Measurements from ENCODE around the gene MBD1.

MBD1 gene

GRCh38 chr18:50281972-50282520, 723 bp upstream of the MBD1 start:
- Histone ChIP-seq H3K27ac (ENCODE audit: low read depth, low read length) (peak overlapping the region; percentile 88), H3K36me3 (ENCODE audit: insufficient read depth, low read length) (peaks cover 65% of the 10 kb centered on the region)
- WGBS, result 42% methylated on average over 35 of the region's 35 CpGs

GRCh38 chr18:50280707-50281294, 522 bp downstream of the MBD1 start:
- H3K9ac ChIP-seq (ENCODE audit: low read depth, low read length), result peak overlapping the region; percentile 82
- WGBS, result 3% methylated on average over 16 of the region's 16 CpGs
- H3K4me3 ChIP-seq (ENCODE audit: low read length), result peak overlapping the region; percentile 97
- no peaks in the 10 kb centered on the region; the same call in 1 of the 2 replicates for H3K4me1 ChIP-seq (ENCODE audit: insufficient read depth, low read length)
- no peaks in the 10 kb centered on the region for H3K27me3 ChIP-seq (ENCODE audit: insufficient read depth, low read length)
- H3K27ac ChIP-seq (ENCODE audit: low read depth, low read length), result peak overlapping the region; percentile 88
- no peaks in the 10 kb centered on the region for H3K9me3 ChIP-seq (ENCODE audit: insufficient read depth, low read depth, low read length)
- peaks cover 76% of the 10 kb centered on the region for H3K36me3 ChIP-seq (ENCODE audit: insufficient read depth, low read length)

More at GRCh38 chr18:50281972-50282520, 723 bp upstream of the MBD1 start:
- Histone ChIP-seq H3K9me3 (ENCODE audit: insufficient read depth, low read depth, low read length) (no peaks in the 10 kb centered on the region), H3K4me1 (ENCODE audit: insufficient read depth, low read length) (no peaks in the 10 kb centered on the region; the same call in 1 of the 2 replicates), H3K9ac (ENCODE audit: low read depth, low read length) (peak overlapping the region; percentile 82), H3K4me3 (ENCODE audit: low read length) (peak overlapping the region; percentile 97), H3K27me3 (ENCODE audit: insufficient read depth, low read length) (no peaks in the 10 kb centered on the region)

- Histone ChIP-seq H3K4me3 (ENCODE audit: low read length) (0 out of 2 replicates have a peak overlapping the region, but pooled peaks have one; percentile 97), H3K9me3 (ENCODE audit: insufficient read depth, low read depth, low read length) (no peaks in the 10 kb centered on the region), H3K27me3 (ENCODE audit: insufficient read depth, low read length) (no peaks in the 10 kb centered on the region), H3K36me3 (ENCODE audit: insufficient read depth, low read length) (peaks cover 76% of the 10 kb centered on the region), H3K9ac (ENCODE audit: low read depth, low read length) (no peak overlapping the region), H3K27ac (ENCODE audit: low read depth, low read length) (no peak overlapping the region), H3K4me1 (ENCODE audit: insufficient read depth, low read length) (no peaks in the 10 kb centered on the region; the same call in 1 of the 2 replicates)
- 95% methylated on average over 7 of the region's 7 CpGs for whole genome bisulfite sequencing
Observed at GRCh38 chr18:50279752-50280151, 1.6 kb downstream of the MBD1 start.

GRCh38 chr18:50277942-50278341, 3.4 kb downstream of the MBD1 start:
- Histone ChIP-seq H3K9ac (ENCODE audit: low read depth, low read length) (no peak overlapping the region), H3K36me3 (ENCODE audit: insufficient read depth, low read length) (peaks cover 76% of the 10 kb centered on the region), H3K4me3 (ENCODE audit: low read length) (no peak overlapping the region), H3K27me3 (ENCODE audit: insufficient read depth, low read length) (no peaks in the 10 kb centered on the region), H3K27ac (ENCODE audit: low read depth, low read length) (no peak overlapping the region), H3K9me3 (ENCODE audit: insufficient read depth, low read depth, low read length) (no peaks in the 10 kb centered on the region), H3K4me1 (ENCODE audit: insufficient read depth, low read length) (no peaks in the 10 kb centered on the region; the same call in 1 of the 2 replicates)
- 86% methylated on average over 4 of the region's 6 CpGs for WGBS

DNA sequence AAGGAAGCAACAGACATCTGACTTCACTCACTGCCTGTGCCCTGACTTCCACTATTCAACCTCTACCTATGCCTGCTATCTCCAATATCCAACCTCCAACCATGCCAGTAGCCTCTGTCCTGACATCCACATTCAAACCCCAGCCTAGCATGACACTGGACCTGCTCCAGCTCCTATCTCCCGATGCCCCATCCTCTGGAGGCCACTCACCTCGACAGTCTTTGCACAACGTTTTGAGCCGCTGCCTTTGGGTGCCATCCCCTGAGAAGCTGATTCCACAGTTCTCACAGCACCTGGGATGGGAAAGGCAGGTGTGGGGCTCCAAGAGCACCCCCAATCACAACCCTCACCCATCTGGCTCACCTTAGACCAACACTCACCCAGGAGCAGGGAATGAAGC, 4.9 kb downstream of the MBD1 start:
- Histone ChIP-seq H3K36me3 (ENCODE audit: insufficient read depth, low read length) (peaks cover 83% of the 10 kb centered on the region), H3K27me3 (ENCODE audit: insufficient read depth, low read length) (no peaks in the 10 kb centered on the region), H3K4me1 (ENCODE audit: insufficient read depth, low read length) (no peaks in the 10 kb centered on the region; the same call in 1 of the 2 replicates), H3K9me3 (ENCODE audit: insufficient read depth, low read depth, low read length) (no peaks in the 10 kb centered on the region), H3K27ac (ENCODE audit: low read depth, low read length) (no peak overlapping the region), H3K4me3 (ENCODE audit: low read length) (no peak overlapping the region), H3K9ac (ENCODE audit: low read depth, low read length) (no peak overlapping the region)
- 98% methylated on average over 4 of the region's 4 CpGs for WGBS

DNA sequence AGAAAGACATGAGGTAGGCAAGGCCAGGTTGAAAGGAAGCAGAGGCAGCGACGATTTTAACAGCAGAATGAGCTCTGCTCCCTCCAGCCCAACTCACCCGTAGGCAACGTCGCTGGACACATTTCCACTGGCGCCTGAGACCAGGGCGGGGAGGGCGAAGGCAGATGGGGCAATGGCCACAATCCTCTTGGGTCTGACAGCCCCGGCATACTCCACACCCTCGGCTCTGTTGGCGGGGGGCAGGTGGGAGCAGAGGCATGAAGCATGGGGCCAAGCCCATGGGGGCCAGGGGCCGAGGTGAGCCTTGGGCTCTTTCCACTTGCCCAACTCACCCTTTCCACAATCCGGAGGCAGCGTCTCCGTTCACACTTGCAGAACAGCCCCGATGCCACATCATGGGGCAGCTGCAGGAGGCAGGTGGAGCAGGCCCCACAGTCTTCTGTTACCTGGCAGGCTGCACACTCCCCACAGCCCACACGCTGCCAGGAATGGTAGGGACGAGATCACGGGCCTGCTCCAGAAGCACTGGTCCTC, 5.8 kb downstream of the MBD1 start:
- Histone ChIP-seq H3K9ac (ENCODE audit: low read depth, low read length) (no peak overlapping the region), H3K4me1 (ENCODE audit: insufficient read depth, low read length) (no peaks in the 10 kb centered on the region; the same call in 1 of the 2 replicates), H3K27ac (ENCODE audit: low read depth, low read length) (no peak overlapping the region), H3K27me3 (ENCODE audit: insufficient read depth, low read length) (no peaks in the 10 kb centered on the region), H3K36me3 (ENCODE audit: insufficient read depth, low read length) (peaks cover 91% of the 10 kb centered on the region), H3K9me3 (ENCODE audit: insufficient read depth, low read depth, low read length) (no peaks in the 10 kb centered on the region), H3K4me3 (ENCODE audit: low read length) (no peak overlapping the region)
- 97% methylated on average over 19 of the region's 19 CpGs for WGBS

DNA sequence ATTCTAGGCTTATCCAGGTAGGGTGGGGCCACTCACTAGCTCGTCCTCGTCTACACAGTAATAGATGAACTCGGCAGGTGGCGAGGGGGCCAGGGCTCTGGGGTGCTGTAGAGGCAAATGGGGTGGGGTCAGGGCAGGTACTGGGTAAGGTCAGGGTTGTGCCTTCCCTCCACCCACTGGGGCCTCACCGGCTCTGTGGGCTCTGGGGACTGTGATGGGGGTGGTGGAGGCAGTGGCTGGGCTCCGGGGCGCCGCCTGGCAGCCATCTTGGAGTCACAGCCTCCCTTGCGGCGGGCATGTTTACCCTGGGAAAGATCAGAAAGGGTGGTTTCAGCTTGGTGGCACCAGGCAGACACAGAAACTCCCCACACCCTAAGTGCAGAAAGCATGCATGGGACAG, 6.4 kb downstream of the MBD1 start:
- Histone ChIP-seq H3K36me3 (ENCODE audit: insufficient read depth, low read length) (peaks cover 97% of the 10 kb centered on the region), H3K9ac (ENCODE audit: low read depth, low read length) (no peak overlapping the region), H3K27ac (ENCODE audit: low read depth, low read length) (no peak overlapping the region), H3K27me3 (ENCODE audit: insufficient read depth, low read length) (no peaks in the 10 kb centered on the region), H3K9me3 (ENCODE audit: insufficient read depth, low read depth, low read length) (no peaks in the 10 kb centered on the region), H3K4me1 (ENCODE audit: insufficient read depth, low read length) (no peaks in the 10 kb centered on the region), H3K4me3 (ENCODE audit: low read length) (no peak overlapping the region)
- WGBS, result 95% methylated on average over 10 of the region's 10 CpGs

- 96% methylated on average over 17 of the region's 17 CpGs for WGBS
- peaks cover 100% of the 10 kb centered on the region for H3K36me3 ChIP-seq (ENCODE audit: insufficient read depth, low read length)
Observed at GRCh38 chr18:50274044-50274442, 7.3 kb downstream of the MBD1 start.

GRCh38 chr18:50273203-50274043, 7.9 kb downstream of the MBD1 start:
- H3K27ac ChIP-seq (ENCODE audit: low read depth, low read length), result no peak overlapping the region
- no peaks in the 10 kb centered on the region for H3K9me3 ChIP-seq (ENCODE audit: insufficient read depth, low read depth, low read length)
- H3K36me3 ChIP-seq (ENCODE audit: insufficient read depth, low read length), result peaks cover 98% of the 10 kb centered on the region
- no peak overlapping the region for H3K4me3 ChIP-seq (ENCODE audit: low read length)
- no peaks in the 10 kb centered on the region for H3K4me1 ChIP-seq (ENCODE audit: insufficient read depth, low read length)
- WGBS, result 94% methylated on average over 23 of the region's 23 CpGs
- H3K9ac ChIP-seq (ENCODE audit: low read depth, low read length), result no peak overlapping the region
- H3K27me3 ChIP-seq (ENCODE audit: insufficient read depth, low read length), result no peaks in the 10 kb centered on the region

More at GRCh38 chr18:50274044-50274442, 7.3 kb downstream of the MBD1 start:
- Histone ChIP-seq H3K27ac (ENCODE audit: low read depth, low read length) (no peak overlapping the region), H3K4me3 (ENCODE audit: low read length) (no peak overlapping the region), H3K9me3 (ENCODE audit: insufficient read depth, low read depth, low read length) (no peaks in the 10 kb centered on the region), H3K9ac (ENCODE audit: low read depth, low read length) (no peak overlapping the region), H3K27me3 (ENCODE audit: insufficient read depth, low read length) (no peaks in the 10 kb centered on the region), H3K4me1 (ENCODE audit: insufficient read depth, low read length) (no peaks in the 10 kb centered on the region)

DNA sequence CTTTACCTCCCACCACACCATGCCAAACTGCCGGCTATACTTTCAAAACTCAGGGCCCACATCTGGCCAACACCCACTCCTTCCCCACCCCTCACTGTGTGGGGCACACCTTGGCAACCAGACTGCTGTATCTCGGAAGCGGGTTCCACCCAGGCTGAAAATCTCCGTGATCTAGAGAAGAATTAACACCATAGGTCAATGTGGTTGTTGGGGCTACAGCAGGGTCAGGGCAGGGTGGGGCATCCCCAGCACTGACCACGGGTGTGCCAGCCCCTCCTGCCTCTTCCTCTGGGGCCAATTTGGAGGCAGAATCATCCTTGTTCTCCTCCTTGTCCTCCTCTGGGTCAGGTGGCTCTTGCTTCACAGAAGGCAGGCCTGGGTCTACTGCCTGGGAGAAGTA, 8.8 kb downstream of the MBD1 start:
- no peaks in the 10 kb centered on the region for H3K27me3 ChIP-seq (ENCODE audit: insufficient read depth, low read length)
- H3K4me3 ChIP-seq (ENCODE audit: low read length), result no peak overlapping the region
- H3K4me1 ChIP-seq (ENCODE audit: insufficient read depth, low read length), result no peaks in the 10 kb centered on the region
- 91% methylated on average over 5 of the region's 5 CpGs for WGBS
- H3K27ac ChIP-seq (ENCODE audit: low read depth, low read length), result no peak overlapping the region
- no peaks in the 10 kb centered on the region for H3K9me3 ChIP-seq (ENCODE audit: insufficient read depth, low read depth, low read length)
- peaks cover 89% of the 10 kb centered on the region for H3K36me3 ChIP-seq (ENCODE audit: insufficient read depth, low read length)
- no peak overlapping the region for H3K9ac ChIP-seq (ENCODE audit: low read depth, low read length)
